A673 (cell line): ENCODE measurements around the gene MBD5. TPM values are rescaled to one million over a fixed set of nuclear protein-coding genes. Genes with fewer than 3 reads are reported as not detected.

Experiments used
- BruUV-seq: library from RNA; stranded (reverse); fragments of 400-500 nt; replicated peaks from 2 replicates; lab custom pipeline; 2021; lab: Mats Ljungman, UMichigan
- CTCF ChIA-PET: fragments of 300-600 bp; sonication (Branson Sonifier 250); formaldehyde crosslinking; loops from one replicate; lab custom pipeline; 2022; ENCODE audit warnings: antibody characterized with exemption; lab: Charles Lee
- POLR2A ChIA-PET: fragments of 300-600 bp; sonication (Branson Sonifier 250); formaldehyde crosslinking; loops from one replicate; lab custom pipeline; 2022; ENCODE audit warnings: antibody characterized with exemption; ENCODE audit not compliant: low non-redundant PET; lab: Charles Lee
- DNase-seq: peaks from one replicate; pipeline ENCODE4 v3.0.0-alpha.2; 2015; ENCODE audit warnings: low spot score
- H3K27ac ChIP-seq: fragments of 200-600 bp; sonication (generic); 2 replicates; pipeline ENCODE4 v1.5.1; 2016; ENCODE audit warnings: mixed run types, low read depth, mild to moderate bottlenecking, mixed read lengths, antibody characterized with exemption, low read length; ENCODE audit not compliant: poor library complexity, severe bottlenecking
- H3K27me3 ChIP-seq: fragments of 200-600 bp; sonication (generic); replicated peaks from 2 replicates; pipeline ENCODE4 v1.6.1; 2017; ENCODE audit warnings: mixed run types, low read depth, mild to moderate bottlenecking, mixed read lengths, antibody characterized with exemption, low read length; ENCODE audit not compliant: insufficient read depth, poor library complexity
- H3K36me3 ChIP-seq: fragments of 200-600 bp; sonication (generic); 2 replicates; pipeline ENCODE4 v1.6.1; 2016; ENCODE audit warnings: mixed run types, mild to moderate bottlenecking, mixed read lengths, antibody characterized with exemption, low read length; ENCODE audit not compliant: insufficient read depth, poor library complexity, severe bottlenecking
- H3K4me1 ChIP-seq: fragments of 200-600 bp; sonication (generic); 2 replicates; pipeline ENCODE4 v1.6.1; 2017; ENCODE audit warnings: mixed run types, mild to moderate bottlenecking, mixed read lengths, antibody characterized with exemption, low read length; ENCODE audit not compliant: insufficient read depth, poor library complexity, severe bottlenecking
- H3K4me3 ChIP-seq: fragments of 200-600 bp; sonication (generic); 2 replicates; pipeline ENCODE4 v1.5.1; 2016; ENCODE audit warnings: low read depth, mixed run types, mild to moderate bottlenecking, mixed read lengths, low read length; ENCODE audit not compliant: poor library complexity, severe bottlenecking
- H3K9me3 ChIP-seq: fragments of 200-600 bp; sonication (generic); 2 replicates; pipeline ENCODE4 v1.6.1; 2016; ENCODE audit warnings: mixed run types, low read depth, mild to moderate bottlenecking, mixed read lengths, antibody characterized with exemption, low read length; ENCODE audit not compliant: poor library complexity, severe bottlenecking
- EZH2 ChIP-seq: fragments of 200-600 bp; sonication (generic); IDR thresholded peaks from 2 replicates; pipeline ENCODE4 v1.6.1; 2017; ENCODE audit warnings: borderline replicate concordance, low read depth, mild to moderate bottlenecking, mixed read lengths, antibody characterized with exemption, low read length; ENCODE audit not compliant: poor library complexity, severe bottlenecking
- intact Hi-C: fragments of 100-400 bp; cut with micrococcal nuclease; formaldehyde crosslinking; loops from one replicate; pipeline ENCODE4 v1.10.0; 2022; ENCODE audit not compliant: unreplicated experiment
- total RNA-seq: library from RNA; stranded (reverse); gene quantifications from 2 replicates; pipeline ENCODE4 v1.2.3, GENCODE V29; 2021
- TF ChIP-seq, protein P1 (sequence below): fragments of 300-800, 200-600 bp; sonication (generic); conservative IDR thresholded peaks from 2 replicates; pipeline ENCODE4 v1.5.1; 2017; ENCODE audit warnings: low read depth, mild to moderate bottlenecking, antibody characterized with exemption, low read length, moderate library complexity, mixed read lengths

MBD5 gene
- total RNA-seq, 1 experiment from 2014 or later: 32.4 TPM

DNA sequence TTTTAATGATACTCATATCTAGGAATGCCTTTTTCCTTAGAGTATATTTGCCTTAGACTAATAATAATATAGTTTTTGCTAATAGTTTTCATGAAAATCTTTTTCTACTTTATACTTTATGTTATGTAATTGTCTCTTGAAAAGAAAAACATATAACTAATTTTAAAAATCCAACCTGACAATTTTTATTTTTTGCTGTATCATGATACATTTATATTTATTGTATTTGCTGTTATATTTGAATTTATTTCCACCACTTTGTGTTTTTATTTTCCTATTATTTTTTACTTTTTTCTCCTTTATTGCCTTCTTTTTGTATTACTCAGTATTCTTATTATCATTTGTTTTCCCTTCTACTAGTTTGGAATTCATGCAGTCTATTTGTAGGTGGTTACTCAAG is 85.4 kb downstream of the MBD5 start:
- Histone ChIP-seq H3K27ac (no peak overlapping the region), H3K27me3 (no peaks in the 10 kb centered on the region), H3K4me1 (no peaks in the 10 kb centered on the region), H3K36me3 (no peaks in the 10 kb centered on the region), H3K9me3 (no peaks in the 10 kb centered on the region), H3K4me3 (no peak overlapping the region)
- intact Hi-C loops: no loop called here
- no TSS peak for BruUV-seq
- TF ChIP-seq, protein P1, sequence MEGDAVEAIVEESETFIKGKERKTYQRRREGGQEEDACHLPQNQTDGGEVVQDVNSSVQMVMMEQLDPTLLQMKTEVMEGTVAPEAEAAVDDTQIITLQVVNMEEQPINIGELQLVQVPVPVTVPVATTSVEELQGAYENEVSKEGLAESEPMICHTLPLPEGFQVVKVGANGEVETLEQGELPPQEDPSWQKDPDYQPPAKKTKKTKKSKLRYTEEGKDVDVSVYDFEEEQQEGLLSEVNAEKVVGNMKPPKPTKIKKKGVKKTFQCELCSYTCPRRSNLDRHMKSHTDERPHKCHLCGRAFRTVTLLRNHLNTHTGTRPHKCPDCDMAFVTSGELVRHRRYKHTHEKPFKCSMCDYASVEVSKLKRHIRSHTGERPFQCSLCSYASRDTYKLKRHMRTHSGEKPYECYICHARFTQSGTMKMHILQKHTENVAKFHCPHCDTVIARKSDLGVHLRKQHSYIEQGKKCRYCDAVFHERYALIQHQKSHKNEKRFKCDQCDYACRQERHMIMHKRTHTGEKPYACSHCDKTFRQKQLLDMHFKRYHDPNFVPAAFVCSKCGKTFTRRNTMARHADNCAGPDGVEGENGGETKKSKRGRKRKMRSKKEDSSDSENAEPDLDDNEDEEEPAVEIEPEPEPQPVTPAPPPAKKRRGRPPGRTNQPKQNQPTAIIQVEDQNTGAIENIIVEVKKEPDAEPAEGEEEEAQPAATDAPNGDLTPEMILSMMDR: no peak
- no peak for TF ChIP-seq EZH2
- POLR2A ChIA-PET: no interaction called here
- CTCF ChIA-PET: no interaction called here
- DNase-seq: no peak

- CTCF ChIA-PET: interaction anchor here (0.6 kb wide), 1 partner anchor 308 kb away, joined by 5 read pairs; no protein-coding TSS in a partner anchor
- Histone ChIP-seq H3K27ac (no peak overlapping the region), H3K4me1 (no peaks in the 10 kb centered on the region)
Observed at GRCh38 chr2:148108385-148108784, 87.5 kb downstream of the MBD5 start.

DNA sequence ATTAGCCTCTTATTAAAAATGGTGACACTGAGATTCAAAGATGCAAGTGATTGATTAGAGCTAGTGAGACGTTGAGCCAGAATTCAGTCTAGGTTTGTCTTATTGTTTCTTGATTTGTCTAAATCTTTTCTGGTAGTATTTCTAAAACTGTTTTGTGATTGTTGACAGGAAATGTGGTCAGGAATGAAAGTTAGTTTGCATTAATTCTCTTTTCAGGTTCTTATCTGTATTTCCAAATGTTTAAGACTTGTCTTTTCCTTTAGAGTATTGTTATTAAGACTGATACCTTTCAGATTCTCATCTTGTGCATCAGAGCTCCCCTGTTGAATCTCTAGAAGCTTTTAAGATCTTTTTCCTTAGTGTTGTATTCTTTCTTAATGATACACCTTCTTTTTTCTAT is 89.3 kb downstream of the MBD5 start:
- TF ChIP-seq EZH2: no peak
- TF ChIP-seq, protein P1: no peak
- Histone ChIP-seq H3K27me3 (no peaks in the 10 kb centered on the region), H3K9me3 (no peaks in the 10 kb centered on the region), H3K4me1 (no peaks in the 10 kb centered on the region), H3K4me3 (no peak overlapping the region), H3K27ac (no peak overlapping the region), H3K36me3 (no peaks in the 10 kb centered on the region)
- DNase-seq: no peak
- POLR2A ChIA-PET: no interaction called here
- no TSS peak for BruUV-seq
- intact Hi-C loops: no loop called here
- CTCF ChIA-PET: no interaction called here

More at GRCh38 chr2:148108385-148108784, 87.5 kb downstream of the MBD5 start:
- POLR2A ChIA-PET: no interaction called here
- intact Hi-C loops: no loop called here
- no TSS peak for BruUV-seq
- H3K9me3 ChIP-seq: no peaks in the 10 kb centered on the region
- no peak for DNase-seq
- no peak for TF ChIP-seq EZH2
- TF ChIP-seq, protein P1: no peak
- H3K36me3 ChIP-seq: no peaks in the 10 kb centered on the region
- no peak overlapping the region for H3K4me3 ChIP-seq
- H3K27me3 ChIP-seq: no peaks in the 10 kb centered on the region
